ENCODE data around the gene DMGDH. TPM values are rescaled to one million over a fixed set of nuclear protein-coding genes. Genes with fewer than 3 reads are reported as not detected.

DMGDH gene
- total RNA-seq, 1 experiment from 2014 or later, result not detected

- no peak overlapping the region for H3K4me3 ChIP-seq (ENCODE audit: insufficient read depth, low read depth, low read length)
- no peaks in the 10 kb centered on the region for H3K27me3 ChIP-seq (ENCODE audit: control insufficient read depth, insufficient read depth, low read length)
- DNase-seq, result no peak
Observed at GRCh38 chr5:78958672-78959445, 110.6 kb downstream of the DMGDH start.

GRCh38 chr5:78956901-78957300, 112.6 kb downstream of the DMGDH start:
- no peak for DNase-seq
- no peaks in the 10 kb centered on the region for H3K36me3 ChIP-seq (replicated peaks; ENCODE audit: control insufficient read depth, insufficient read depth, low read length)
- no peaks in the 10 kb centered on the region for H3K27me3 ChIP-seq (ENCODE audit: control insufficient read depth, insufficient read depth, low read length)
- no peak overlapping the region for H3K4me3 ChIP-seq (ENCODE audit: insufficient read depth, low read depth, low read length)

More at GRCh38 chr5:78958672-78959445, 110.6 kb downstream of the DMGDH start:
- H3K36me3 ChIP-seq (replicated peaks; ENCODE audit: control insufficient read depth, insufficient read depth, low read length), result no peaks in the 10 kb centered on the region

- H3K27me3 ChIP-seq (ENCODE audit: control insufficient read depth, insufficient read depth, low read length), result no peaks in the 10 kb centered on the region
- H3K36me3 ChIP-seq (replicated peaks; ENCODE audit: control insufficient read depth, insufficient read depth, low read length), result no peaks in the 10 kb centered on the region
- DNase-seq, result no peak
- H3K4me3 ChIP-seq (ENCODE audit: insufficient read depth, low read depth, low read length), result no peak overlapping the region
Observed at GRCh38 chr5:78953092-78953800, 116.2 kb downstream of the DMGDH start.

Other genes with a start within 250 kb of the DMGDH start
- gene ARSB, start 84.4 kb downstream of the DMGDH start, total RNA-seq (2014; rRNA removed; shearing (Covaris generic)), result 8.5 and 9.0 TPM in 2 replicates
- gene BHMT2, start 93 bp upstream of the DMGDH start, total RNA-seq (2014; rRNA removed; shearing (Covaris generic)), result not detected in 2 replicates
- 0.28 and 0.52 TPM in 2 replicates for gene BHMT, start 42.1 kb upstream of the DMGDH start, total RNA-seq (2014; rRNA removed; shearing (Covaris generic))
- gene JMY, start 166.5 kb upstream of the DMGDH start, total RNA-seq (2014; rRNA removed; shearing (Covaris generic)), result 8.7 and 14.0 TPM in 2 replicates